Stimulated activated naive B cell treated with anti-CD40 and anti-IgM and Interleukin-4, amounts not matched to agents 10 μg/mL and 1 μg/mL and 100 μg/mL, for 72 hours (primary cell): ENCODE data around the gene SLC25A3.
"Not testable (repeated sequence)": the region's sequence is repeated elsewhere in the genome, so short reads cannot be mapped to it uniquely, and the experiment has no call there.

ENCODE experiments used
- ATAC-seq, 2 donors: fragments of 150-1000 bp; cut with Tn5 transposase; replicated peaks; 2 replicates each; pipeline ENCODE4 v1.10.0; 2021; ENCODE audit warnings: moderate library complexity in 1 of 2
- DNase-seq: peaks from one replicate; pipeline ENCODE4 v3.0.0; 2021
- H3K27ac Mint-ChIP-seq: one replicate; pipeline ENCODE4 v1.8.0; 2022; ENCODE audit warnings: mild to moderate bottlenecking, mixed read lengths
- H3K27me3 Mint-ChIP-seq, 2 donors: one replicate each; pipeline ENCODE4 v1.8.0; 2022; ENCODE audit warnings: mixed read lengths in 2 of 2
- H3K36me3 Mint-ChIP-seq, 2 donors: one replicate each; pipeline ENCODE4 v1.8.0; 2022; ENCODE audit warnings: mixed read lengths in 2 of 2, mild to moderate bottlenecking in 1 of 2
- H3K4me1 Mint-ChIP-seq, 2 donors: one replicate each; pipeline ENCODE4 v1.8.0; 2022; ENCODE audit warnings: mixed read lengths in 2 of 2, mild to moderate bottlenecking in 1 of 2
- H3K4me3 Mint-ChIP-seq, 2 donors: one replicate each; pipeline ENCODE4 v1.8.0; 2022; ENCODE audit warnings: mild to moderate bottlenecking in 2 of 2, mixed read lengths in 2 of 2, moderate library complexity in 1 of 2
- H3K9me3 Mint-ChIP-seq, 2 donors: one replicate each; pipeline ENCODE4 v1.8.0; 2022; ENCODE audit warnings: mixed read lengths in 2 of 2, mild to moderate bottlenecking in 1 of 2

Gene SLC25A3

DNA sequence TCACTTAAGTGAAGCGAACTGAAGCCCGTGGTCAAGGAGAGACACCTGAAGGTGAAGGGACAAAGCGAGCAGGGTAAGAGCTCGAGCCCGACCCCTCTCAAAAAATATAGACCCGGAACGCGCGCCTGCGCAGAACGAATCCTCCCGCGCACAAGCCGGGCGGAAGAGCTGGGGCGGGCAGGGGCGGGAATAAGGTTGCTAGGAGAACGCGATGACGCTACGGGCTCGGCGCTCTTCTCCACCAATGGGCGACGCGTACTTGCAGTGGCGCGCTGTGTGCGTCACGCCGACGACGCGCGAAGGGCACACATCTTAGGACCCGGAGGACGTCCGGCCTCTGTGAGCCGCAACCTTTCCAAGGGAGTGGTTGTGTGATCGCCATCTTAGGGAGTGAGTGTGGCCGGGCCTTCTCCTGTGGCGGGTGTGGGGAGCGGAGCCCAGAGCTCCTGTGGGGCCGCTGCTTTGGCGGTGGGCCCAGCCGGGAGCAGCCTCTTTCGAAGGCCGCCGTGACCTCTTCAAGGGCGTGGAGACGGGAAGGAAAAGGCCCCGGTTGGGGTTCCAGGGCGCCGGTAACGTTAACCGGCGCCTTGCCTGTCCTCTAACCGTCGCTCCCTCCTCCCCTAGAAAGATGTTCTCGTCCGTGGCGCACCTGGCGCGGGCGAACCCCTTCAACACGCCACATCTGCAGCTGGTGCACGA is at the start of gene SLC25A3:
TSS of gene SLC25A3 (plus strand) at position 336 of the 699 bp plus-strand sequence. CDS start at position 629, 293 bp downstream.
- Mint-ChIP-seq H3K27ac (peak within 1 kb of the TSS; percentile 99), H3K27me3 (no peaks in the 10 kb centered on the region), H3K9me3 (no peaks in the 10 kb centered on the region), H3K4me1 (peaks cover 6 to 29% of the 10 kb centered on the region in 2 donors), H3K4me3 (peak within 1 kb of the TSS; percentile 94 to 95), H3K36me3 (peaks cover 12 to 24% of the 10 kb centered on the region in 2 donors)
- ATAC-seq (peak; percentile 98 to 99), DNase-seq (peak; percentile 91)

DNA sequence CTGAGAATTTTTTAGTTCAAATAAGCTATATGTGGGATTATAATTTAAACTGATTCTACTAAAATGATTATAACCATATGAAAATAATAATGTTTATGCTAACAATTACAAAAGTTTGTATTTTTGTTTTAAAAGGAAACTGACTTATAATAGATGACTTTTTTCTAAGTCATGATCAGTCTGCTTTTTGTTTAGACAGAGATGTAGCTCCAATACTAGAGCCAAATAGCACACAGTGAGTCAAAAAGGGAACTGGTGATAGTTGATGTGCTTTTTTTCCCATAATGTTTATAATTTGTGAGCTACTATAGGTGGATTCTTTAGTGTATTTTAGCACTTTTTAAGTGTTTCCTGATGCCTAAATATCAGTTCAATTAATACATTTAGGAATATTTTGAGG is 49.8 kb upstream of the SLC25A3 start:
- H3K27ac Mint-ChIP-seq = no peak overlapping the region
- no peaks in the 10 kb centered on the region for H3K4me1 Mint-ChIP-seq
- H3K36me3 Mint-ChIP-seq = peaks cover 20 to 34% of the 10 kb centered on the region in 2 donors
- no peak overlapping the region for H3K4me3 Mint-ChIP-seq
- no peak for DNase-seq
- no peaks in the 10 kb centered on the region for H3K9me3 Mint-ChIP-seq
- no peak for ATAC-seq
- H3K27me3 Mint-ChIP-seq = no peaks in the 10 kb centered on the region

GRCh38 chr12:98544751-98545150 is 48.7 kb upstream of the SLC25A3 start:
- Mint-ChIP-seq H3K4me1 (no peaks in the 10 kb centered on the region), H3K9me3 (no peaks in the 10 kb centered on the region), H3K36me3 (peaks cover 21 to 35% of the 10 kb centered on the region in 2 donors), H3K27me3 (no peaks in the 10 kb centered on the region), H3K27ac (no peak overlapping the region), H3K4me3 (no peak overlapping the region)
- ATAC-seq (no peak), DNase-seq (no peak)

- no peaks in the 10 kb centered on the region for H3K4me1 Mint-ChIP-seq
- no peak overlapping the region for H3K4me3 Mint-ChIP-seq
- ATAC-seq (no peak), DNase-seq (no peak)
- H3K36me3 Mint-ChIP-seq = peaks cover 24 to 34% of the 10 kb centered on the region in 2 donors
- H3K9me3 Mint-ChIP-seq = peaks cover 0 to 2% of the 10 kb centered on the region in 2 donors
- no peak overlapping the region for H3K27ac Mint-ChIP-seq
- H3K27me3 Mint-ChIP-seq = no peaks in the 10 kb centered on the region
These were observed 43.9 kb upstream of the SLC25A3 start for GRCh38 chr12:98549371-98550110.

DNA sequence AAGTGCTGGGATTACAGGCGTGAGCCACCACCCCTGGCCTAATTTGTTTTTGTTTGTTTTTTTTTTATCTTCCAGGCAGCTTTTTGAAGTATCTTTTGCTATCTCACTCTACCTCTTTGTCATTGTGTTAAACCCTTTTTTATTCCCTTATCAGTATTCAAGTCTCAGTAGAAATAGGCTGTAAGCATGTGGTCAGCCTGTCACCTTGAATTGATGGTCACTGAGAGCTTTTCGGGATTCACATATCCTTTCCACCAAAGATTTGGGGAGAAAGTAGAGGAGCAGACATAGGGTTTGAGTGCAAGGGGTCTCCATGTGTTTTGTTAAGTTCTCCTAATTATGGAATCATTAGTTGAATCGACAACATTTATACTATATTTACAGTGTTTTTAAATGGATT is 41.7 kb upstream of the SLC25A3 start:
- Mint-ChIP-seq H3K4me1 (no peaks in the 10 kb centered on the region), H3K4me3 (no peak overlapping the region), H3K9me3 (peaks cover 0 to 2% of the 10 kb centered on the region in 2 donors), H3K27ac (no peak overlapping the region), H3K36me3 (peaks cover 25 to 32% of the 10 kb centered on the region in 2 donors), H3K27me3 (no peaks in the 10 kb centered on the region)
- DNase-seq = no peak
- no peak for ATAC-seq

GRCh38 chr12:98558097-98558496 is 35.4 kb upstream of the SLC25A3 start:
- not testable (repeated sequence) for H3K4me3 Mint-ChIP-seq, H3K27ac Mint-ChIP-seq, H3K27me3 Mint-ChIP-seq, DNase-seq, H3K36me3 Mint-ChIP-seq, H3K9me3 Mint-ChIP-seq, H3K4me1 Mint-ChIP-seq, ATAC-seq

DNA sequence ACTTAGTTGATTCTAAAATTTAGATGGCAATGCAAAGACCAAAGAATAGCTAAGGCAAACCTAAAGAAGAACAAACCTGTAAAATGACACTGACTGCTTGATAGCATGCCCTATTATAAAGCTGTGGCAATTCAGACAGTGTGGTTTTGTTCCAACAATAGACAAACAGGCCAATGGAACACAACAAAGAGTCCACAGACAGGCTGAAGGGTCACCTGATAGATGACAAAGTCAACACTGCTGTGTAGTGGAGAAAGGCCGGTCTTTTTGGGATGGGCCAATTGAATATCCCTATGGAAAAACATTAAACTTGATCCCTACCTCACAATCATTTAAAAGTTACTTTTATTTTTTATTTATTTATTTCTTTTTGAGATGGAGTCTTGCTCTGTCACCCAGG is 33.8 kb upstream of the SLC25A3 start:
- no peak for ATAC-seq
- H3K4me3 Mint-ChIP-seq = no peak overlapping the region

GRCh38 chr12:98561846-98562245 is 31.6 kb upstream of the SLC25A3 start:
- ATAC-seq = no peak
- no peak for DNase-seq
- peaks cover 0 to 1% of the 10 kb centered on the region in 2 donors for H3K9me3 Mint-ChIP-seq
- H3K27me3 Mint-ChIP-seq = no peaks in the 10 kb centered on the region
- H3K27ac Mint-ChIP-seq = peak overlapping the region; percentile 51
- H3K4me1 Mint-ChIP-seq = peaks cover 0 to under 1% of the 10 kb centered on the region in 2 donors
- H3K36me3 Mint-ChIP-seq = peaks cover 0 to 2% of the 10 kb centered on the region in 2 donors
- H3K4me3 Mint-ChIP-seq = no peak overlapping the region

More for the DNA sequence above, 33.8 kb upstream of the SLC25A3 start:
- H3K9me3 Mint-ChIP-seq = peaks cover 0 to 1% of the 10 kb centered on the region in 2 donors
- H3K36me3 Mint-ChIP-seq = peaks cover 4 to 5% of the 10 kb centered on the region in 2 donors
- H3K27me3 Mint-ChIP-seq = no peaks in the 10 kb centered on the region
- H3K27ac Mint-ChIP-seq = no peak overlapping the region
- H3K4me1 Mint-ChIP-seq = no peaks in the 10 kb centered on the region
- DNase-seq = no peak

- Mint-ChIP-seq H3K36me3 (no peaks in the 10 kb centered on the region), H3K27ac (no peak overlapping the region), H3K27me3 (peaks cover 0 to 3% of the 10 kb centered on the region in 2 donors), H3K4me3 (no peak overlapping the region), H3K4me1 (no peaks in the 10 kb centered on the region), H3K9me3 (peaks cover 0 to 2% of the 10 kb centered on the region in 2 donors)
- ATAC-seq (no peak), DNase-seq (no peak)
These were observed 21.5 kb upstream of the SLC25A3 start for GRCh38 chr12:98572010-98572409.

DNA sequence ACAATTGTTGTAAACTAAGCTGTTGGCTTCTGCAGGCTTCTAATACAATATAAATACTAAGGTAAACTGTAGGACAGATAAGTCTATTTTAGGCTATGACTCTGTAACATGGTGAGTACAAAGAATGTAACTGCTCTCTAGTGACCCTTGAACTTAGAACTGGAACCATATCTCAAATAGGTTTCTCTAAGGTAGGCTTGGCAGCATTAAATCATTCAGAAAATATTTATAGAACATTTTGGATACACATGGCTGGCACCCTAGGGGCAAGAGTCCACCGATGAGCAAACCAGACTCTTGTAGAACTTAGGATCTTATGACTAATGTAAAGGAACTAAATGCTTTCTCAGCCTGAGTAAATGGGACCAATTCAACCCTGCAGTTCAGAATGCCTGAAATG is 19.4 kb upstream of the SLC25A3 start:
- no peak overlapping the region for H3K4me3 Mint-ChIP-seq
- H3K36me3 Mint-ChIP-seq = no peaks in the 10 kb centered on the region
- H3K27ac Mint-ChIP-seq = no peak overlapping the region
- H3K4me1 Mint-ChIP-seq = no peaks in the 10 kb centered on the region
- peaks cover 0 to 2% of the 10 kb centered on the region in 2 donors for H3K9me3 Mint-ChIP-seq
- no peak for DNase-seq
- peaks cover 0 to 4% of the 10 kb centered on the region in 2 donors for H3K27me3 Mint-ChIP-seq
- no peak for ATAC-seq

DNA sequence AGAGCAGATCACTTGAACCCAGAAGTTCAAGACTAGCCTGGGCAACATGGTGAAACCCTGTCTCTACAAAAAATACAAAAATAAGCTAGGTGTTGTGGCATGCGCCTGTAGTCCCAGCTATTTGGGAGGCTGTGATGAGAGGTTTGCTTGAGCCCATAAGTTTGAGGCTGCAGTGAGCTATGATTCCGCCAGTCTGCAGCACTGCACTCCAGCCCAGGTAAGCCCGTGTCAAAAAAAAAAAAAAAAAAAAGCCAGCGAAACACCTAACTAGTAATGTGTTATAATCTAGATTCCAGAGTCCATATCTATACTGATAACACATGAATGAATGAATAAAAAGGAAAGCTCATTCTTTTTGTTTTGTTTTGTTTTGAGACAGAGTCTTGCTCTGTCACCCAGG is 18.5 kb upstream of the SLC25A3 start:
- peaks cover 0 to 2% of the 10 kb centered on the region in 2 donors for H3K9me3 Mint-ChIP-seq
- DNase-seq = no peak
- H3K4me1 Mint-ChIP-seq = no peaks in the 10 kb centered on the region
- H3K36me3 Mint-ChIP-seq = no peaks in the 10 kb centered on the region
- no peak overlapping the region for H3K27ac Mint-ChIP-seq
- H3K4me3 Mint-ChIP-seq = no peak overlapping the region
- H3K27me3 Mint-ChIP-seq = peaks cover 0 to 4% of the 10 kb centered on the region in 2 donors
- no peak for ATAC-seq

GRCh38 chr12:98576795-98577194 is 16.7 kb upstream of the SLC25A3 start:
- H3K27ac Mint-ChIP-seq, H3K4me3 Mint-ChIP-seq: not testable (repeated sequence)

GRCh38 chr12:98578392-98578791 is 15.1 kb upstream of the SLC25A3 start:
- Mint-ChIP-seq H3K4me1 (no peaks in the 10 kb centered on the region), H3K36me3 (no peaks in the 10 kb centered on the region), H3K27me3 (peaks cover 0 to 7% of the 10 kb centered on the region in 2 donors), H3K9me3 (peaks cover 0 to 2% of the 10 kb centered on the region in 2 donors), H3K27ac (no peak overlapping the region), H3K4me3 (no peak overlapping the region)
- no peak for ATAC-seq
- no peak for DNase-seq

More at GRCh38 chr12:98576795-98577194, 16.7 kb upstream of the SLC25A3 start:
- not testable (repeated sequence) for H3K36me3 Mint-ChIP-seq, DNase-seq, H3K27me3 Mint-ChIP-seq, H3K4me1 Mint-ChIP-seq, ATAC-seq, H3K9me3 Mint-ChIP-seq

DNA sequence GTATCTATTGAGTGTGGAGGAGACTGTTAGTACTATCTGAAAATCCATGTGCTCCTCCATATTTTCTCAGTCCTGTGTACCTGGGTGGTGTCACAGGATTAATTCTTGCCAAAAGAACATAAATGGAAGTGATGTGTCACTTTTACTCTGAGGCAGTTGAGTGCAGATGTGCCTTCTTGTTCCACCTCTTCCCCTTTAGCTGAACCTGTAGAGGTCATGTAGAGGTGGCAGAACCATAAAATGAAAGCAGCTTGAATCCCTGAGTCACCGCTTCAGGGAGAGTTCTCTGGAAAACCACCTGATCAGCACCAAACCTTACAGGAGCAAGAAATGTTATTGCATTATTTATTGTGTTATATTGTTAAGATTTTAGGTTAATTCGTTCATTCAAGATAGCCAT is 14.7 kb upstream of the SLC25A3 start:
- Mint-ChIP-seq H3K36me3 (no peaks in the 10 kb centered on the region), H3K4me1 (no peaks in the 10 kb centered on the region), H3K9me3 (peaks cover 0 to 2% of the 10 kb centered on the region in 2 donors), H3K27me3 (peaks cover 0 to 7% of the 10 kb centered on the region in 2 donors), H3K4me3 (no peak overlapping the region), H3K27ac (no peak overlapping the region)
- no peak for ATAC-seq
- DNase-seq = no peak

DNA sequence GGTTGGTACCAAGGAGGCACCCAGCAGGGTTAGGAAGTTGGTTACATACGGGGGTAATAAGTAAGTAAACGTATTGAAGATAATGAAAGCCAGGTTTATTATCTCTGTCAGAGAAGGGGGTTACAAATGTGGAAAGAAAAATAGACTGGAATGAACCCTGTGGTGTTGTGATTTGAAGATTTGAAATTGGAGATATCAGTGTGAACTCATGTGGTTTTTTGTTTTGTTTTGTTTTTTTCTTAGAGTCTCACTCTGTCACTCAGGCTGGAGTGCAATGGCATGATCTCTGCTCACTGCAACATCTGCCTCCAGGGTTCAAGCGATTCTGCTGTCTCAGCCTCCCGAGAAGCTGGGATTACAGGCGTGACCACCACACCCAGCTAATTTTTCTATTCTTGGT is 14.1 kb upstream of the SLC25A3 start:
- DNase-seq (no peak), ATAC-seq (no peak)
- Mint-ChIP-seq H3K9me3 (peaks cover 0 to 2% of the 10 kb centered on the region in 2 donors), H3K27me3 (peaks cover 0 to 7% of the 10 kb centered on the region in 2 donors), H3K27ac (no peak overlapping the region), H3K4me1 (no peaks in the 10 kb centered on the region), H3K36me3 (no peaks in the 10 kb centered on the region), H3K4me3 (no peak overlapping the region)
